K562 (cell line): ENCODE results near the gene PLGRKT. TPM values are rescaled to one million over a fixed set of nuclear protein-coding genes. Genes with fewer than 3 reads are reported as not detected.

Experiments used
- EGR1 ChIP-seq: fragments of 450-650 bp; conservative IDR thresholded peaks from 2 replicates; pipeline ENCODE4 v1.6.1; 2017; ENCODE audit warnings: mild to moderate bottlenecking
- FOXK2 ChIP-seq, 2 experiments: fragments of 450-650 bp; IDR thresholded peaks in 1 of 2; conservative IDR thresholded peaks in 1 of 2; 2 replicates each; pipeline ENCODE4 v1.6.1; 2016; ENCODE audit warnings: low read depth in 2 of 2, mild to moderate bottlenecking in 1 of 2
- FUS ChIP-seq: fragments of 200-400 bp; formaldehyde crosslinking; optimal IDR thresholded peaks from 2 replicates; pipeline ENCODE3; 2017; ENCODE audit warnings: low read depth, low read length
- KLF16 ChIP-seq: IDR thresholded peaks from 2 replicates; pipeline ENCODE4 v1.6.1; 2016; ENCODE audit warnings: antibody characterized with exemption
- MBD2 ChIP-seq: sonication (generic); IDR thresholded peaks from 2 replicates; pipeline ENCODE4 v1.6.1; 2016; ENCODE audit warnings: low read depth, borderline replicate concordance
- NBN ChIP-seq: fragments of 450-650 bp; IDR thresholded peaks from 2 replicates; pipeline ENCODE4 v1.6.1; 2016; ENCODE audit warnings: low read depth, mild to moderate bottlenecking
- NRF1 ChIP-seq, 2 experiments: fragments of 450-650 bp; IDR thresholded peaks in 1 of 2; conservative IDR thresholded peaks in 1 of 2; 2 replicates each; pipeline ENCODE4 v1.6.1; 2014; ENCODE audit warnings: mild to moderate bottlenecking in 2 of 2
- PHF21A ChIP-seq: fragments of 450-650 bp; IDR thresholded peaks from 2 replicates; pipeline ENCODE4 v1.6.1; 2017; ENCODE audit warnings: low read depth, borderline replicate concordance
- RBBP5 ChIP-seq: fragments of 200-600 bp; sonication (generic); IDR thresholded peaks from 2 replicates; pipeline ENCODE4 v1.6.1; 2012; ENCODE audit warnings: borderline replicate concordance, mild to moderate bottlenecking, low read length, control low read depth, inconsistent platforms; ENCODE audit not compliant: insufficient read depth, poor library complexity, severe bottlenecking
- SMAD4 ChIP-seq: fragments of 250-450 bp; sonication (Bioruptor Pico); conservative IDR thresholded peaks from 2 replicates; pipeline ENCODE4 v1.8.0; 2021; ENCODE audit warnings: inconsistent platforms, mild to moderate bottlenecking, moderate library complexity
- SMC3 ChIP-seq: conservative IDR thresholded peaks from 2 replicates; pipeline ENCODE4 v1.6.1; 2011; ENCODE audit warnings: low read depth, low read length, improper control_type of control experiment; ENCODE audit not compliant: insufficient read depth
- YBX1 ChIP-seq: fragments of 450-650 bp; IDR thresholded peaks from 2 replicates; pipeline ENCODE4 v1.7.1; 2016; ENCODE audit warnings: mild to moderate bottlenecking
- polyA plus RNA-seq, 8 experiments: library from polyadenylated mRNA; depleted of rRNA in 4 of 8; stranded (reverse) in 5 of 8; unstranded in 3 of 8; fragments of >200 nt; fragmentation: Nextera tagmentation in 2 of 8; fragmentation: Illumina TruSeq in 1 of 8; extraction: Ambion mirVana in 2 of 8; extraction: Trizol in 1 of 8; gene quantifications; 2 replicates each; pipeline versions ENCODE4 v1.2.1 to v1.2.3, GENCODE V29; 2011 to 2014; ENCODE audit warnings: inconsistent platforms in 1 of 8, missing spikeins in 1 of 8
- total RNA-seq, 7 experiments: library from RNA; depleted of rRNA in 6 of 7; stranded (reverse); fragments of >200 nt in 6 of 7; fragmentation: Illumina TruSeq in 2 of 7; extraction: Trizol in 2 of 7; gene quantifications; 2 replicates each; pipeline versions ENCODE4 v1.2.1 to v1.2.3, GENCODE V29; 2011 to 2021; ENCODE audit warnings: low replicate concordance in 1 of 7
- TF ChIP-seq, protein P1 (sequence below): fragments of 450-650 bp; IDR thresholded peaks from 2 replicates; pipeline ENCODE4 v1.6.1; 2017; ENCODE audit warnings: antibody characterized with exemption
- TF ChIP-seq, protein P2 (sequence below): fragments of 250-450 bp; sonication (Bioruptor Pico); IDR thresholded peaks from 2 replicates; pipeline ENCODE4 v1.5.1; 2021; ENCODE audit warnings: mild to moderate bottlenecking
- TF ChIP-seq, protein P3 (sequence below): fragments of 450-650 bp; IDR thresholded peaks from 2 replicates; pipeline ENCODE4 v1.6.1; 2016; ENCODE audit warnings: low read depth

PLGRKT gene
- total and polyA plus RNA-seq, 9 of the 15 experiments (the other 6 are each of a cell fraction or from before 2014, with no cell fraction given), result 4.7 to 13.8 (median 6.5) TPM

DNA sequence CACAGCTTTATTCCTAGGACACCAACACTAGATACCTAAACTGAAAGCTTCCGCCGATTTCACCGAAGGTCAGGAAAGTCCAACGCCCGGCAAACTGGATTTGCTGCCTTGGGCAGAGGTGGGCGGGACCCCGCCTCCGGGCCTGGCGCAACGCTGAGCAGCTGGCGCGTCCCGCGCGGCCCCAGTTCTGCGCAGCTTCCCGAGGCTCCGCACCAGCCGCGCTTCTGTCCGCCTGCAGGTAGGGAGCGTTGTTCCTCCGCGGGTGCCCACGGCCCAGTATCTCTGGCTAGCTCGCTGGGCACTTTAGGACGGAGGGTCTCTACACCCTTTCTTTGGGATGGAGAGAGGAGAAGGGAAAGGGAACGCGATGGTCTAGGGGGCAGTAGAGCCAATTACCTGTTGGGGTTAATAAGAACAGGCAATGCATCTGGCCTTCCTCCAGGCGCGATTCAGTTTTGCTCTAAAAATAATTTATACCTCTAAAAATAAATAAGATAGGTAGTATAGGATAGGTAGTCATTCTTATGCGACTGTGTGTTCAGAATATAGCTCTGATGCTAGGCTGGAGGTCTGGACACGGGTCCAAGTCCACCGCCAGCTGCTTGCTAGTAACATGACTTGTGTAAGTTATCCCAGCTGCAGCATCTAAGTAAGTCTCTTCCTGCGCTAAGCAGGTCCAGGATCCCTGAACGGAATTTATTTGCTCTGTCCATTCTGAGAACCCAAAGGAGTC lies 12.8 kb upstream of the PLGRKT start, which contains the start of gene CD274 (continued):
- TF ChIP-seq NRF1 (conservative IDR thresholded peaks at IDR 0.05 in 1 of 2, IDR thresholded peaks at IDR 0.05 in 1 of 2), result peak; percentile 91 to 92
- TF ChIP-seq, protein P1, sequence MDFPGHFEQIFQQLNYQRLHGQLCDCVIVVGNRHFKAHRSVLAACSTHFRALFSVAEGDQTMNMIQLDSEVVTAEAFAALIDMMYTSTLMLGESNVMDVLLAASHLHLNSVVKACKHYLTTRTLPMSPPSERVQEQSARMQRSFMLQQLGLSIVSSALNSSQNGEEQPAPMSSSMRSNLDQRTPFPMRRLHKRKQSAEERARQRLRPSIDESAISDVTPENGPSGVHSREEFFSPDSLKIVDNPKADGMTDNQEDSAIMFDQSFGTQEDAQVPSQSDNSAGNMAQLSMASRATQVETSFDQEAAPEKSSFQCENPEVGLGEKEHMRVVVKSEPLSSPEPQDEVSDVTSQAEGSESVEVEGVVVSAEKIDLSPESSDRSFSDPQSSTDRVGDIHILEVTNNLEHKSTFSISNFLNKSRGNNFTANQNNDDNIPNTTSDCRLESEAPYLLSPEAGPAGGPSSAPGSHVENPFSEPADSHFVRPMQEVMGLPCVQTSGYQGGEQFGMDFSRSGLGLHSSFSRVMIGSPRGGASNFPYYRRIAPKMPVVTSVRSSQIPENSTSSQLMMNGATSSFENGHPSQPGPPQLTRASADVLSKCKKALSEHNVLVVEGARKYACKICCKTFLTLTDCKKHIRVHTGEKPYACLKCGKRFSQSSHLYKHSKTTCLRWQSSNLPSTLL, result no peak
- TF ChIP-seq, protein P2, sequence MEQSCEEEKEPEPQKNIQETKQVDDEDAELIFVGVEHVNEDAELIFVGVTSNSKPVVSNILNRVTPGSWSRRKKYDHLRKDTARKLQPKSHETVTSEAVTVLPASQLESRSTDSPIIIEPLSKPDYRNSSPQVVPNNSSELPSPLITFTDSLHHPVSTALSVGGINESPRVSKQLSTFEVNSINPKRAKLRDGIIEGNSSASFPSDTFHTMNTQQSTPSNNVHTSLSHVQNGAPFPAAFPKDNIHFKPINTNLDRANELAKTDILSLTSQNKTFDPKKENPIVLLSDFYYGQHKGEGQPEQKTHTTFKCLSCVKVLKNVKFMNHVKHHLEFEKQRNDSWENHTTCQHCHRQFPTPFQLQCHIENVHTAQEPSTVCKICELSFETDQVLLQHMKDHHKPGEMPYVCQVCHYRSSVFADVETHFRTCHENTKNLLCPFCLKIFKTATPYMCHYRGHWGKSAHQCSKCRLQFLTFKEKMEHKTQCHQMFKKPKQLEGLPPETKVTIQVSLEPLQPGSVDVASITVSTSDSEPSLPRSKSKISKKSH, result no peak
- TF ChIP-seq KLF16, result no peak
- no peak for TF ChIP-seq SMC3
- peak; percentile 9; the same call in 1 of the 2 replicates for TF ChIP-seq PHF21A
- no peak for TF ChIP-seq MBD2
- TF ChIP-seq EGR1, result peak; percentile 77
- TF ChIP-seq FUS, result no peak
- TF ChIP-seq FOXK2 (conservative IDR thresholded peaks at IDR 0.05 in 1 of 2, IDR thresholded peaks at IDR 0.05 in 1 of 2; ENCODE audit: low read depth in 2 of 2), result 0 out of 4 replicates have a peak, but pooled peaks of 1 of the 2 experiments have one; percentile 32
- TF ChIP-seq NBN, result no peak
- TF ChIP-seq, protein P3, sequence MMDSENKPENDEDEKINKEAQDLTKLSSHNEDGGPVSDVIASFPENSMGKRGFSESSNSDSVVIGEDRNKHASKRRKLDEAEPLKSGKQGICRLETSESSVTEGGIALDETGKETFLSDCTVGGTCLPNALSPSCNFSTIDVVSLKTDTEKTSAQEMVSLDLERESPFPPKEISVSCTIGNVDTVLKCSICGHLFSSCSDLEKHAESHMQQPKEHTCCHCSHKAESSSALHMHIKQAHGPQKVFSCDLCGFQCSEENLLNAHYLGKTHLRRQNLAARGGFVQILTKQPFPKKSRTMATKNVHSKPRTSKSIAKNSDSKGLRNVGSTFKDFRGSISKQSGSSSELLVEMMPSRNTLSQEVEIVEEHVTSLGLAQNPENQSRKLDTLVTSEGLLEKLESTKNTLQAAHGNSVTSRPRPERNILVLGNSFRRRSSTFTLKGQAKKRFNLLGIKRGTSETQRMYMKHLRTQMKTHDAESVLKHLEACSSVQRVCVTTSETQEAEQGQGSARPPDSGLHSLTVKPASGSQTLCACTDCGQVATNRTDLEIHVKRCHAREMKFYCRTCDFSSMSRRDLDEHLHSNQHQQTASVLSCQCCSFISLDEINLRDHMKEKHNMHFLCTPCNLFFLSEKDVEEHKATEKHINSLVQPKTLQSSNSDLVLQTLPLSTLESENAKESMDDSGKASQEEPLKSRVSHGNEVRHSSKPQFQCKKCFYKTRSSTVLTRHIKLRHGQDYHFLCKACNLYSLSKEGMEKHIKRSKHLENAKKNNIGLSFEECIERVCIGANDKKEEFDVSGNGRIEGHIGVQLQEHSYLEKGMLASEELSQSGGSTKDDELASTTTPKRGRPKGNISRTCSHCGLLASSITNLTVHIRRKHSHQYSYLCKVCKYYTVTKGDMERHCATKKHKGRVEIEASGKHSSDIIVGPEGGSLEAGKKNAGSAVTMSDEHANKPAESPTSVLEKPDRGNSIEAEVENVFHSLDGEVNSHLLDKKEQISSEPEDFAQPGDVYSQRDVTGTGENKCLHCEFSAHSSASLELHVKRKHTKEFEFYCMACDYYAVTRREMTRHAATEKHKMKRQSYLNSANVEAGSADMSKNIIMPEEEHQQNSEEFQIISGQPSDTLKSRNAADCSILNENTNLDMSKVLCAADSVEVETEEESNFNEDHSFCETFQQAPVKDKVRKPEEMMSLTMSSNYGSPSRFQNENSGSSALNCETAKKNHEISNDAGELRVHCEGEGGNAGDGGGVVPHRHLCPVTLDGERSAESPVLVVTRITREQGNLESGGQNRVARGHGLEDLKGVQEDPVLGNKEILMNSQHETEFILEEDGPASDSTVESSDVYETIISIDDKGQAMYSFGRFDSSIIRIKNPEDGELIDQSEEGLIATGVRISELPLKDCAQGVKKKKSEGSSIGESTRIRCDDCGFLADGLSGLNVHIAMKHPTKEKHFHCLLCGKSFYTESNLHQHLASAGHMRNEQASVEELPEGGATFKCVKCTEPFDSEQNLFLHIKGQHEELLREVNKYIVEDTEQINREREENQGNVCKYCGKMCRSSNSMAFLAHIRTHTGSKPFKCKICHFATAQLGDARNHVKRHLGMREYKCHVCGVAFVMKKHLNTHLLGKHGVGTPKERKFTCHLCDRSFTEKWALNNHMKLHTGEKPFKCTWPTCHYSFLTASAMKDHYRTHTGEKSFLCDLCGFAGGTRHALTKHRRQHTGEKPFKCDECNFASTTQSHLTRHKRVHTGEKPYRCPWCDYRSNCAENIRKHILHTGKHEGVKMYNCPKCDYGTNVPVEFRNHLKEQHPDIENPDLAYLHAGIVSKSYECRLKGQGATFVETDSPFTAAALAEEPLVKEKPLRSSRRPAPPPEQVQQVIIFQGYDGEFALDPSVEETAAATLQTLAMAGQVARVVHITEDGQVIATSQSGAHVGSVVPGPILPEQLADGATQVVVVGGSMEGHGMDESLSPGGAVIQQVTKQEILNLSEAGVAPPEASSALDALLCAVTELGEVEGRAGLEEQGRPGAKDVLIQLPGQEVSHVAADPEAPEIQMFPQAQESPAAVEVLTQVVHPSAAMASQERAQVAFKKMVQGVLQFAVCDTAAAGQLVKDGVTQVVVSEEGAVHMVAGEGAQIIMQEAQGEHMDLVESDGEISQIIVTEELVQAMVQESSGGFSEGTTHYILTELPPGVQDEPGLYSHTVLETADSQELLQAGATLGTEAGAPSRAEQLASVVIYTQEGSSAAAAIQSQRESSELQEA, result no peak
- peak; percentile 27; the same call in 1 of the 2 replicates for TF ChIP-seq SMAD4 (CRISPR knock-in tag)
- no peak for TF ChIP-seq YBX1
- peak; percentile 82 for TF ChIP-seq RBBP5
